Islet precursor cell (in vitro differentiated cells): ENCODE results near the gene MRPS10.
"Not testable (repeated sequence)": the region's sequence is repeated elsewhere in the genome, so short reads cannot be mapped to it uniquely, and the experiment has no call there.

Experiments
- DNase-seq: peaks from one replicate; pipeline ENCODE4 v3.0.0-alpha.2; 2018

The MRPS10 gene

DNA sequence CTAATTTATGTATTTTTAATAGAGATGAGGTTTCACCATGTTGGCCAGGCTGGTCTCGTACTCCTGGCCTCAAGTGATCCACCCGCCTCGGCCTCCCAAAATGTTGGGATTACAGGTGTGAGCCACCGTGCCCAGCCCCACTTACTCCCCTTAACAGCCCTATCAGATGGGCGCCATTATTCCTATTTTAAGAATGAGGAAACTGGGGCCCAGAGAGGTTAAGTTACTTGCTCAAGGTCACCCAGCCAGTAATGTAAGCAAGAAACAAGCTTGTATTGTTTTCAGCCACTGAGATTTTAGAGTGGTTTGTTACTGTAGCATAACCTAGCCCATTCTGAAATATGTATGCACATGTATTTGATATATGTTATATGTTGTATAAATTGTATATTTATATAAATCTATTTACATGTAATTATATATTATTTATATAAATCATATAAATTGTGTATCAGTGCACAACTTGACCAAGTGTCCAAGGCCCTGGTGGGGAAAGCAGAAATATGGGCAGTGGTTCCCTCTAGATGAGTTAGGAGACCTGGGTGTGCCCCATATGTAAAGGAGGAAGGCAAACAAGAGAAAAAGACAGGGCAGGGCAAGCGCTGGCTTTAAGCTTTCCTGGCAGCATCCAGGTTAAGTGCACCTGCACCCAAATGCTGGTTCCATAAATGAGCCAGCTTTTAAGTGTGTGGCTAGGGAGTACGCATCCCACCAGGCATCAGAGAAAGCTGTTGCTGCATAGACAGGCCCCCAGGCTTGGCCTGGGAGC, 45.7 kb downstream of the MRPS10 start:
- no peak for DNase-seq

DNA sequence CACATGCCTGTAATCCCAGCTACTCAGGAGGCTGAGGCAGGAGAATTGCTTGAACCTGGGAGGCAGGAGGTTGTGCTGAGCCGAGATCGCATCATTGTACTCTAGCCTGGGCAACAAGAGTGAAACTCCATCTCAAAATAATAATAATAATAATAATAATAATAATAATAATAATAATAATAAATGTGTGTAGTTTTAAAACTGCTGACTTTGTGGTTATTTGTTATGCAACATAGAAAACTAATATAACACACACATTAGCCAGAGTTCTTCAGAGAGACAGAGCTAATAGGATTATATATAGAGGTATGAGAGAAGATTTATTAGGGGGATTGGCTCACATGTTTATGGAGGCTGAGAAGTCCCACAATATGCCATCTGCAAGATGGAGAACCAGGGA, 47.9 kb downstream of the MRPS10 start:
- not testable (repeated sequence) for DNase-seq

- DNase-seq: no peak
Measured at GRCh38 chr6:42168650-42169049, 49.0 kb downstream of the MRPS10 start.

DNA sequence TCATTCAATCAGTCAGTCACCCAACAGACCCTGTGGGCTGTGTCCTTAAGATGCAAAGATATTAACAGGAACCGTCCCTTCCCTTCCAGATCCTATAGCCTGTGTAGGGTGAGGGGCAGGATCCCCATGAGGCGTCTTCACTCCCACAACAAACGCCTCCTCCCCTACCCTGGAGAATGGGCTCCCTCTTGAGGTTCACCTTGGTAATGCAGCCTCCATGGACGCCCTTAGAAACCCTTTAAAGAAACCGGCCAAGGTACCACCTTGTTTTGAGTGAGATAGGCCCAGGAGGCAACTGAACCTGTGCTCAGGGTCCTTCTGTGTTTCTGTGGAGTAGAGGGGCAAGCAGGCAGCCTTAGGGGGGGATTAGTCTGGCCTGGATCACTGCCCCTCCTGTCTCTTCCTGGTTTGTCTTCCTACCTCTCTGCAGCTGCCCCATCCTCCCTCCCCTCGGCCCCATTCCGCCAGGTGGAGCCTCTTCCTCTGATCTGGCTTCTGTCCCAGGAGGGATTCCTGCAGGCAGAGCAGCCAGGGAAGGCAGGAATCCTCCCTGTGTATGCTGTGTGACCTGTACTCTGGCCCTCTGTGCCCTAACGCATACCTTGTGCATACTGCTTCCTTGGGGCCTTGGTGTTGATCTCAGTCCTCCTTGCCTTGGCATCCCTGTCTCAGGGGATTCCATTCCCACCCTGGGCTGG, 51.1 kb downstream of the MRPS10 start:
- peak; percentile 92 for DNase-seq

DNA sequence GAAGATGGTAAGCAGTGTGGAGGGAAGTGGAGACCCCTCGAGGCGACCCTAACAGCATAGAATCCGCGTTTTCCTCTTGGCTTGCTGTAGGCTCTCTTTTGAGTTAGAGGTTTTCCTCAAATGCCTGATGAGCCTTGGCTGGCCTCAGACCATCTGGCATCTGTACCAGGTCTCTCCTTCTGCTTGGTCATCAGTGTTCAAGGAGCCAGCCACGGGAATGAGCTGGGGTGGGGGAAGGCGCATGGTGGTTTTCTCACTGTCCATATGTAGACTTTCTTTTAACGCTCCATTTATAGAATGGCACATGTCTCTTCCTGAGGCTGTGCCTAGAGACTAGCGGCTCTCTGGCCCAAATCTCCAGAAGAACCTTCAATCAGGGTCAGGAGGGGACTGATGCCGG, 52.6 kb downstream of the MRPS10 start:
- DNase-seq: no peak

GRCh38 chr6:42163981-42164380, 53.7 kb downstream of the MRPS10 start:
- DNase-seq: no peak

DNA sequence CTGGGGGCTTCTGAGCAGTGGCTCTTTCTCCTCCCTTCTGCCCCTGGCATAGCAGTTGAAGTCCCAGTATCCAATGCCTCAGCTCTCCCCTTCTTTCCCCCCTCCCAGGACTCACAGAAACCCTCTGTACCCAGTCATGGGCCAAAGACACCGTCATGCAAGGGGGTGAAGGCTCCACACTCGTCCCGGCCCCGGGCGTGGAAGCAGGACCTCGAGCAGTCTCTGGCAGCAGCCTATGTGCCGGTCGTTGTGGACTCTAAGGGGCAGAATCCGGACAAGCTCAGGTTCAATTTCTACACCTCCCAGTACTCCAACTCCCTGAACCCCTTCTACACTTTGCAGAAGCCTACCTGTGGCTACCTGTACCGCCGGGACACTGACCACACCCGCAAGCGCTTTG, 54.8 kb downstream of the MRPS10 start:
- DNase-seq: no peak

DNA sequence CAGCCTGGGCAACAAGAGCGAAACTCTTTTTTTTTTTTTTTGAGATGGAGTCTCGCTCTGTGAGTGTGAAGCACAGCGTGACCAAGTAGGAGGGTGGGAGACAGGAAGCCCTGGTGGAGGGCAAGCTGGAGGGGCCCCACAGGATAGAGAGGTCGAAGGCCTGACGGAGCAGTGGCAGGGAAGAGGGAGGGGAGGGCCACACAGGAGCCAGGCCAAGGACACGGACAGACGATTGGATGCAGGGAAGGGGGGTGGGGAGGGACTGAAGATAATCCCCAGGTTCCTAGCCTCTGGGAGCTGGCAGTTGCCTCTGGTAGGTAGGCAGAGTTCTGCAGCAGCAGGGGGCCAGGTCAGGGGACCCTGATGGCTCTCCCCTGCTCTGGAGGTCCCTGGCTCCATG, 55.3 kb downstream of the MRPS10 start:
- DNase-seq: no peak

GRCh38 chr6:42159431-42160024, 58.1 kb downstream of the MRPS10 start:
- DNase-seq: no peak

- DNase-seq: no peak
Measured at GRCh38 chr6:42158631-42159030, 59.0 kb downstream of the MRPS10 start.

GRCh38 chr6:42158011-42158410, 59.6 kb downstream of the MRPS10 start:
- no peak for DNase-seq
